ENCODE measurements around the gene PARVA.

Gene PARVA

DNA sequence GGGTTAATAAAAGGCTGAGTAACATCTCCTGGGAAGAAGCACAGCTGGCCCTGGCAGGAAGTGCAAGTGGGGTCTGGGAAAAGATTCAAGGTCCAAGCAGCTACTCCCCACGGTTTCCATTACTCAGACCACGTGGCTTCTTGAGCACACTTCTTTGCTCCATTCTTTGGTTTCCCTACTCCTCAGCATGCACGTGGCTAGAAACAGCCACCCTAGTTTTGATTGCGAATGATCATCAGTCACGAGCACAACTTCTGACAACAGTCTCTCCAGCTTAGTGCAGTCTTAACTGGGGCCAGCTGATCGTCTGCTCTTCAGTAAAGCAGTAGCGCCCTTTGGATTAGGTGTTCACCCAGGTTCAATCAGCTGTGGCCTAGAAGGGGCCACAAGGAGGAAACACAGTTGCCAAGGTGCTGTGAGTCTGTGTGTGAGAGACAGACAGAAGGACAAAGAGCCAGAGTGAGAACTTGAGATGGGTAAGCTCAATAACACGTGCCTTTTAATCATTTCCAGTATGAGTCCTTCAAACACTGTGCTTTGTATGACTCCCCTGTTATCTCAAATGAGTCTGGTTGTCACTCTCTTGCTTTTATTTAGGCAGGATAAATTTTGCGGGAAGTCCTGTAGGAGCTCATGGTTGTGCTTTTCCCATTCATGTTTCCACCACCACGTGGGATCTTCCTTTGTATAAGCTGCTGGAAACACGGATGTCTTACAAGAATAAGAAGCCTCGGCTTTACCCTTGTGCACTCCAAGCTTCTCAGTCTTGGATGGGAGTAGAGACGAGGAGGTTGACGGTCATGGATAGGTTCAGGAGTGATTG lies 901 bp upstream of the PARVA start:
- no peak for DNase-seq (ENCODE audit: low read depth in 2 of 2)

DNA sequence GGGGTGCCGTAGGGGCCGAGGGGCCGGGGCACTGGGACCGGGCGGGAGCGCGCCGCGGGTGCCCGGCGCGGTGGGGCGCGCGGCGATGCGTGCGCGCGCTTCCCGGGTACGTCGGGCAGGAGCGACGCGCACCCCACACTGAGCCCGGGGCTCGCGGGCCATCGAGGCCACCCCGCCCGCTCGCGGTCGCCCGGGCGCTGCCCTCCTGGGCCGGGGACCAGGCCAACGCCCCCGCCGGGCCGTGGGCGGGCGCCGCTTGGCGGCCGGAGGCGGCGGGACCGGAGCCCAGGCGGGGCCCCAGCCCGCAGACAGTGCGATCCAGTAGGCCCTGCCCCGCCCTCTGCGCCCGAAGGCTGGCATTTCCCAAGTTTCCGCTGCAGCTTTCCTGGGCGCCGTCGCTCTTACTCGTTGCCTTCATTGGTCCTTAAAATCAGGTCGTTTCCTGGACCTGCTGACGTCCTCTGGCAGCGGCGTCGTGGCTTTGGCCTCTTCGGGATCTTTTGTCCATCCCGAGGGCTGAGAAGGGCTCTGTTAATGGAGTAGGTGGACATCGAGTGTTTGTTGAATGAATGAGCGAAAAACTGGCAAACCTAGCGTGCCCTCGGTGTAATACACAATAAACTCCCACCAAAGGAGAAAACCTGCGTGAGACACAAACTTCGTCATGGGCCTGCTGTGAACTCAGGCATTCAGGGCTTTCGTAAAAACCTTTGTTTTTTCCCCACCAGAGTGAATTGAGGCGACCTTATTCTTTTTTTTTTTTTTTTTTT lies 638 bp downstream of the PARVA start:
- DNase-seq (ENCODE audit: low read depth in 2 of 2) = no peak

DNA sequence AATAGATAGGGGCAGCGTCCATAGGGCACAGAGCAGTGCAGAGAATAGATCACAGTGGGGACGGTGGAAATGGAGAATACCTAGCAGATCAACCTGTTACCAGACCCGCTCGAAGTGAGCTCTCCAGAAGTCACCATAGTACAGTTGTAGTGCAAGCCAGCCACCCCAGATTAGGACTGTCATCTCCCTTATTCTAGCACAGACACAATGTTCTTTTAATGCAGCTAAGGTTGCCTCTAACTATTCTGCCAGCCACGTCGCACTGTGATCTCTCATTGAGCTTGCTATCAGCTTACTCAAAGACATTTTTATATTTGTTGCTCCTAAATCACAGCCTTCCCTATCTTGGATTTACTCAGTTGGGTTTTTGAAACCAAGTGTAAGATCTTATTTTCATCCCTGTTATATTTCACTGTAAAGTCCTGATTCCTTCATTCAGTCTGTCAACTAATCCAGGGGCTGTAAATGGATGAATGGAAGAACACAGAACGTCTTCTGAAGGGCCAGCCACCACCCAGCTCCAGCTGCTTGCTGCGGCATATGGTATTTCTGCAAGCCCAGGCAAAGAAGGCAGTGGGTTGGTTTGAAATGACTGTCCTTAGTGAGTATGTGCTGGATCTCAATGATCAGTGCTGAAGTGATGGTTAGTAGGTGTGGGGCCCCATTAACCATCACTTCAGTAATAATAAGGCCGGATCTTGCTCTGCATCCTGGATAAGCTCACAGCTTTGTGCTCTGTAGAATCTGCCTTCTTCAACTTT lies 3.4 kb downstream of the PARVA start:
- no peak for DNase-seq (ENCODE audit: low read depth in 2 of 2)

- DNase-seq (ENCODE audit: low read depth in 2 of 2) = no peak
Observed at GRCh38 chr11:12381875-12382274, 4.5 kb downstream of the PARVA start.

GRCh38 chr11:12382451-12382850 lies 5.1 kb downstream of the PARVA start:
- no peak for DNase-seq (ENCODE audit: low read depth in 2 of 2)

DNA sequence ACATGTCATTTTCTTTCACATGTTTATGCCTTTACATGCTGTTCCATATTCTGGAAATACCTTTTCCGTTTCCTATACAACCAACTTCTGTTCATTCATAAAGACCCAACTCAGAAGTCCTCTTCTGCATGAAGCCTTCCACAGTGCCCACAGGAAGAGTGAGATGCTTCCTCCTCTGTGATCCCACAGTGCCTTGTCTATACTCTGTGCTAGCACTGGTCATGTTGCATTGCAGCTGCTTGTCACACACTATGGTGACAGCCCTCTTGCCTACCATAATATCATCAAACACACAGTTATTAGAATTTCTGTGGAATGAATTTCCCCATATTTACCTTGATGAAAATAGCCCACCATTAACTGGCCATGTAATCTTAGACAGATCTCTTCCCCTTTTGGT lies 8.9 kb downstream of the PARVA start:
- no peak for DNase-seq (ENCODE audit: low read depth in 2 of 2)

DNA sequence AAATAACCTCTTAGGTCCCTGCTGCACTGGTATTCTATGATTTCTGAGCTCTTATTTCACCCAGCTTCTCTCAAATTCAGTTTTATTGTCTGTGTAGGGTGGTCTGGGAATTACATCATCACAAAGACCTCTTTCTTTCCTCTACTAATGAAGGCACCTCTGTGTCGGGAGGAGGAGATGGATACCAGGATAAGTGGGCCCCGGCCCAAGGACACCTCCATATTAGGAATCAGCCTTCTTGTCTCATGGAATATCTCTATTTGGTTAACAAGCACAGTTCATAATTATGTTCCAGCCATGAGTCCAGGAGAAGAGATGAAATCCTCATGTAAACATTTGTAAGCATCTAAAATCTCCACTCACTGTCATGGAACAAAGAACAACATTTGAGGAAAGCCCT lies 9.4 kb downstream of the PARVA start:
- DNase-seq (ENCODE audit: low read depth in 2 of 2) = no peak

- DNase-seq (ENCODE audit: low read depth in 2 of 2) = no peak
Observed at GRCh38 chr11:12388173-12388572, 10.8 kb downstream of the PARVA start.

DNA sequence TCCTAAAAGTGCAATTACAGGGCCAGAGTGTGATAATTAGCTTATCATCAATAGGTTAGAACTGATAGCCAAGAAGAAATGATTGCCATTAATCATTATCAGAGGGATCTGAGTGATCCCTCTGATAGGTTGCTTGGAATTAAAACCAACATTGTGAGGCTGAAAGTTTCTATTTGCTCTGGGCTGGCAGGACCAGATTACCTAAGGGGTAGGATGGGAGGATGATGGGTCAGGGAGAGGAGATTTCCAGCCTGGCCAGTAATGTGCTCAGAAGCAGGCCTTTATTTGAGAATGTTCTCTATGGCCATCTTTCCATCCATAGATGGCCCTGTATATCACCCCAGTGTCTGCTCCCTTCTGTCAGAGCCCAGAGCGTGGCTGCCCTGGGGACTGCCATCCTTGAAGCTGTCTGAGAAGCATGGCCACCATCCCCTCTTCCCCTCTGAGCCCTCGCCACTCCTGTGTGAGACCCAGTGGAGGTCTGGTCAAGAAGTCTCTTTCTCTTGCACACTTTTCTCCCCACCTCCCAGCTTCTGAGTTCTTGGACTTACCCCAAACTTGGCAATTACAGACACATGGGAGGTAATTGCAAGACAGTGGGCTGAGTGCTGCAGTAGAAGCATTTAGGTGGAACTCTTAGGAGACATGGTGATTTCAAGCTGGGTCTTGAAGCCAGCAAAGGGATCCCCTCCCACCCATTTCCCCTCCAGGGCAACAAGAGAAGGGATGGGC lies 11.7 kb downstream of the PARVA start:
- no peak for DNase-seq (ENCODE audit: low read depth in 2 of 2)

- no peak for DNase-seq (ENCODE audit: low read depth in 2 of 2)
Observed at GRCh38 chr11:12389676-12390657, 12.6 kb downstream of the PARVA start.

DNA sequence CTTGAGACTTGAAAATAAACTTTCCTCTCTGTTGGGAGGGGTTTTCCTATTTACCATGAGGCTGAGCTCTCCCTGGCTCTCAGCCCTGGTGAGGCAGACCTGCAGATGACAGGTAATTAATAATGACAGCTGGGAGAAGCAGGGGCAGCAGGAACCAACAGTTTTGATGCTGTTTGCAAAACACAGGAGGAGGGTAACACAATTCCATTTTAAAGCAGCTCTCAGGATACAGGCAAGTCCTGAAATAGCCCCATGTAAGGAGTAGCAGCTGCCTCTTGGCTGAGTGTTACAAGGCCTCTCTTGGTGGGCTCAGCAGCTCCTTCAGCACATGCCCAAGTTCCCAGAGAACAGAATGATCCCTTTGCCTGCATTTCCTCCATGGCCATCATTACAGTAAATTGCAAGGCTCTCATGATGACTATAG lies 13.3 kb downstream of the PARVA start:
- DNase-seq (ENCODE audit: low read depth in 2 of 2) = no peak

DNA sequence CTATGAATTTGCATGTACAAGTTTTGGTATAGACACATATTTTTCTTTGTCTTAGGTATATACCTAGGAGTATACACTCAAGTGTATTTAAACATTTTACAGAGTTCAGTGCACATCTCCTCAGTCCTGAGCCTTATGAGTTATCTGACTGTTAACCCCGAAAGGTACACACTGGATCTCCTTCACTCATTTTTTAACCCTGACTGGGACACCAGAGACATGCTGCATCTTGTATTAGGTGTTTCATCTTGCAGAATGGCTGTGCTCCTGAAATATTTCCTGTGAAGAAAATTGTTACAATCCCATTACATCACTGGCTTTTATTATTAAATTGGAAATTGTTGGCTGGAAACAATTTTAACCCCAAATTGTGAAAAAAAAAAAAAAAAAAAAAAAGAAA lies 15.3 kb downstream of the PARVA start:
- no peak for DNase-seq (ENCODE audit: low read depth in 2 of 2)

GRCh38 chr11:12393691-12394090 lies 16.3 kb downstream of the PARVA start:
- DNase-seq (ENCODE audit: low read depth in 2 of 2) = no peak

DNA sequence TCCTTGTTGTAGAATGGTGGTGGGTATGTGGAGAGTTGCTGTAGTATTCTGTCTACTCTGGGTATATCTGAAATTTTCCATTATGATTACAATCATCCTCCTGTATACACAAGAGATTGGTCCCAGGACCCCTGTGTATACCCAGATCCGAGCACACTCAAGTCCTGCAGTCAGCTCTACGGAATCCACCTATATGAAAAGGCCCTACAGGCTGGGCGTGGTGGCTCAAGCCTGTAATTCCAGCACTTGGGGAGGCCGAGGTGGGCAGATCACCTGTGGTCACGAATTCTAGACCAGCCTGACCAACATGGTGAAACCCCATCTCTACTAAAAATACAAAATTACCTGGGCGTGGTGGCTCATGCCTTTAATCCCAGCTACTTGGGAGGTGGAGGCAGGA lies 17.2 kb downstream of the PARVA start:
- DNase-seq (ENCODE audit: low read depth in 2 of 2) = no peak

DNA sequence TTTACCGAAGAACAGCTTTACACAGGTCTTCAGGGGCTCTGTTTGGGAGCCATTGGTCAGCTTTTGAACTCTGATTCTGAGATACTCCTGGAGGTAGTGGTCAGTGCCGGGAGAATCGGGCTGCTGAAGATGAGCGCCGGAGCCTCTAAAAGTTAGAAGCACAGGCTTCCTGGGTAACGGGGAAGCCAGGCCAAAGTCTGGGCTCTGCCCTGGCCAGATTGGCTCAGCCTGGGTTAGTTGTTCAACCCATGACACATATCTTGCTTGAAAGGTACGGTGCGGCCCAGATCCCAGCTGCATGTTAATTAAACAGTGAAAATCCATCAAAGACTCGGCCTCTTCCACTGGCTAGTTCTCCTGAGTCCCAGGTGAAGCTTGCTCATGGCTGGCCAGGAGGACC lies 18.0 kb downstream of the PARVA start:
- DNase-seq (ENCODE audit: low read depth in 2 of 2) = no peak

DNA sequence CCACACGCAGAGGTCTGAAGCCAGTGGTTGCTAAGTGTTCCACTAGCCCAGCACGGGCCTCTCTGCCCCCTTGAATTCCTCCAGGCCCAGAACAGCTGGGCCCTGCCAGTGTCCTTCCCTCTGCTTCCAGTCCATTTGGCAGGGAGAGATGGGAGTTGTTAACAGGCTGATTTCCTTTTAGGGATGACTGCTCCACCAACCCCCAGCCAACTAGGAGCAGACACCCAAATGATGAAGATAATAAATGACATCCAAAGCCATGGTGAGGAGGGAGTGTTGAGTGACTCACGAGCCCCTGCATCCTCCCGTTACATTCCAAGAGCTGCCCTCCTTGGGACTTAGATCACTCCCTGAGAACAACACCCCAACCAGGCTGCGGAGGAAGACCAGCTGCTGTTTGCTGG lies 20.6 kb downstream of the PARVA start:
- no peak for DNase-seq (ENCODE audit: low read depth in 2 of 2)

GRCh38 chr11:12399355-12399754 lies 22.0 kb downstream of the PARVA start:
- no peak for DNase-seq (ENCODE audit: low read depth in 2 of 2)

DNA sequence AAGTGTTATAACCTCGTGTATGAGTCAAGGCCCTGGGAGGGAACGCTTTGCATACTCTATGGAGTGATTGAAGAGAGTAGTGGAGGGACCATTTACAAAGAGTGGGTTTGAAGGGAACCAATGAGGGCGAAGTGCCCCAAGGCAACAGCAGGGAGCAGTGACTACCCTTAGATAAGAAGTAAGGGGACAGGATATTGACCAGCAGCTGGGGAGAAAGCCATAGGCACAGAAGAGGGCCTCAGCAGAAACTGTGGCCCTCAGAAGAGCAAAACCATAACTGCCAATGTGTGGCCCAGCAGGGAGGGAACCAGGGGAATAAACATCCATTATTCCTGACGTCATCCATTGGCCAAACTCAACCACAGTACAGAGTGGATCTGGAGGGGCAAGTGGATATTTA lies 24.7 kb downstream of the PARVA start:
- DNase-seq (ENCODE audit: low read depth in 2 of 2) = no peak

GRCh38 chr11:12402691-12403120 lies 25.3 kb downstream of the PARVA start:
- no peak for DNase-seq (ENCODE audit: low read depth in 2 of 2)
